Mucosa of rectum (tissue), 2 donors: ENCODE measurements around the gene ABCA9.
"Not testable (repeated sequence)": the region's sequence is repeated elsewhere in the genome, so short reads cannot be mapped to it uniquely, and the experiment has no call there.

Experiments used
- H3K27ac ChIP-seq, 2 donors: one replicate each; pipeline ENCODE4 v1.7.0; 2013; ENCODE audit warnings: inconsistent platforms in 2 of 2, low read depth in 2 of 2, low read length in 2 of 2
- H3K27me3 ChIP-seq, 2 donors: one replicate each; pipeline ENCODE4 v1.7.0; 2013; ENCODE audit warnings: low read length in 2 of 2; ENCODE audit not compliant: control insufficient read depth in 2 of 2, insufficient read depth in 2 of 2
- H3K36me3 ChIP-seq, 2 donors: one replicate each; pipeline ENCODE4 v1.7.0; 2013; ENCODE audit warnings: low read length in 2 of 2; ENCODE audit not compliant: control insufficient read depth in 2 of 2, insufficient read depth in 2 of 2
- H3K4me1 ChIP-seq, 2 donors: one replicate each; pipeline ENCODE4 v1.7.0; 2013; ENCODE audit warnings: low read length in 2 of 2, mild to moderate bottlenecking in 1 of 2; ENCODE audit not compliant: control insufficient read depth in 2 of 2, insufficient read depth in 2 of 2
- H3K4me3 ChIP-seq, 2 donors: one replicate each; pipeline ENCODE4 v1.7.0; 2013; ENCODE audit warnings: low read length in 2 of 2
- H3K9ac ChIP-seq, 2 donors: one replicate each; pipeline ENCODE4 v1.7.0; 2013; ENCODE audit warnings: low read length in 2 of 2, low read depth in 1 of 2, mild to moderate bottlenecking in 1 of 2
- H3K9me3 ChIP-seq, 2 donors: one replicate each; pipeline ENCODE4 v1.7.0; 2013; ENCODE audit warnings: low read length in 2 of 2; ENCODE audit not compliant: control insufficient read depth in 2 of 2
- donor health status: healthy.
- donor health status: Normal muscosa, but diverticular disease.

ABCA9 gene

GRCh38 chr17:69031839-69032238, 28.9 kb downstream of the ABCA9 start:
- H3K27ac ChIP-seq, result no peak overlapping the region
- no peak overlapping the region for H3K9ac ChIP-seq
- H3K36me3 ChIP-seq, result no peaks in the 10 kb centered on the region
- H3K27me3 ChIP-seq, result no peaks in the 10 kb centered on the region
- no peaks in the 10 kb centered on the region for H3K9me3 ChIP-seq
- H3K4me3 ChIP-seq, result no peak overlapping the region
- no peaks in the 10 kb centered on the region for H3K4me1 ChIP-seq

- Histone ChIP-seq H3K9me3 (no peaks in the 10 kb centered on the region), H3K4me3 (no peak overlapping the region), H3K4me1 (no peaks in the 10 kb centered on the region), H3K9ac (no peak overlapping the region), H3K27me3 (no peaks in the 10 kb centered on the region), H3K36me3 (no peaks in the 10 kb centered on the region), H3K27ac (no peak overlapping the region)
Observed at GRCh38 chr17:69030169-69030568, 30.6 kb downstream of the ABCA9 start.

- Histone ChIP-seq H3K27me3 (no peaks in the 10 kb centered on the region), H3K9me3 (no peaks in the 10 kb centered on the region), H3K4me1 (no peaks in the 10 kb centered on the region), H3K27ac (no peak overlapping the region), H3K9ac (no peak overlapping the region), H3K36me3 (no peaks in the 10 kb centered on the region), H3K4me3 (no peak overlapping the region)
Observed at GRCh38 chr17:69018687-69019086, 42.0 kb downstream of the ABCA9 start.

GRCh38 chr17:69018022-69018615, 42.6 kb downstream of the ABCA9 start:
- no peak overlapping the region for H3K4me3 ChIP-seq
- no peak overlapping the region for H3K9ac ChIP-seq
- H3K4me1 ChIP-seq, result no peaks in the 10 kb centered on the region
- H3K9me3 ChIP-seq, result no peaks in the 10 kb centered on the region
- no peaks in the 10 kb centered on the region for H3K27me3 ChIP-seq
- no peaks in the 10 kb centered on the region for H3K36me3 ChIP-seq
- H3K27ac ChIP-seq, result no peak overlapping the region

- Histone ChIP-seq H3K27ac (no peak overlapping the region), H3K27me3 (no peaks in the 10 kb centered on the region), H3K36me3 (no peaks in the 10 kb centered on the region), H3K9ac (no peak overlapping the region), H3K9me3 (no peaks in the 10 kb centered on the region), H3K4me1 (no peaks in the 10 kb centered on the region), H3K4me3 (no peak overlapping the region)
Observed at GRCh38 chr17:69015631-69016030, 45.1 kb downstream of the ABCA9 start.

GRCh38 chr17:69012895-69013805, 47.6 kb downstream of the ABCA9 start:
- Histone ChIP-seq H3K9ac (no peak overlapping the region), H3K27me3 (no peaks in the 10 kb centered on the region), H3K9me3 (no peaks in the 10 kb centered on the region), H3K4me1 (no peaks in the 10 kb centered on the region), H3K4me3 (no peak overlapping the region), H3K36me3 (no peaks in the 10 kb centered on the region), H3K27ac (no peak overlapping the region)

- H3K4me3 ChIP-seq, result no peak overlapping the region
- H3K36me3 ChIP-seq, result no peaks in the 10 kb centered on the region
- no peaks in the 10 kb centered on the region for H3K9me3 ChIP-seq
- H3K27ac ChIP-seq, result no peak overlapping the region
- H3K9ac ChIP-seq, result no peak overlapping the region
- H3K4me1 ChIP-seq, result no peaks in the 10 kb centered on the region
- no peaks in the 10 kb centered on the region for H3K27me3 ChIP-seq
Observed at GRCh38 chr17:69009930-69010329, 50.8 kb downstream of the ABCA9 start.

- not testable (repeated sequence) for H3K9ac ChIP-seq, H3K9me3 ChIP-seq, H3K4me3 ChIP-seq, H3K36me3 ChIP-seq, H3K4me1 ChIP-seq, H3K27me3 ChIP-seq, H3K27ac ChIP-seq
Observed at GRCh38 chr17:69004759-69005158, 56.0 kb downstream of the ABCA9 start.

- H3K4me1 ChIP-seq, H3K36me3 ChIP-seq, H3K27me3 ChIP-seq, H3K9me3 ChIP-seq, H3K27ac ChIP-seq, H3K9ac ChIP-seq, H3K4me3 ChIP-seq: not testable (repeated sequence)
Observed at GRCh38 chr17:68999743-69000142, 61.0 kb downstream of the ABCA9 start.

- Histone ChIP-seq H3K36me3 (no peaks in the 10 kb centered on the region), H3K9me3 (no peaks in the 10 kb centered on the region), H3K4me1 (no peaks in the 10 kb centered on the region), H3K9ac (no peak overlapping the region), H3K27me3 (no peaks in the 10 kb centered on the region), H3K27ac (no peak overlapping the region), H3K4me3 (no peak overlapping the region)
Observed at GRCh38 chr17:68993112-68993511, 67.6 kb downstream of the ABCA9 start.
